Lower lobe of right lung (tissue), 2 donors: Measurements from ENCODE around the gene ASCC3. TPM values are rescaled to one million over a fixed set of nuclear protein-coding genes. Genes with fewer than 3 reads are reported as not detected.

Experiments used
- ATAC-seq, 2 donors: fragments of 200-7000 bp; cut with Tn5 transposase; one replicate each; pipeline ENCODE4 v1.9.1; 2020 to 2022; ENCODE audit warnings: mild to moderate bottlenecking in 2 of 2, moderate library complexity in 2 of 2
- DNase-seq: peaks from one replicate; pipeline ENCODE4 v3.0.0-alpha.2; 2020
- H3K27ac ChIP-seq: fragments of 200-600 bp; one replicate; pipeline ENCODE4 v1.8.0; 2022
- H3K27me3 ChIP-seq: fragments of 200-600 bp; one replicate; pipeline ENCODE4 v1.8.0; 2022; ENCODE audit warnings: low read depth
- H3K36me3 ChIP-seq: fragments of 200-600 bp; one replicate; pipeline ENCODE4 v1.8.0; 2022; ENCODE audit warnings: mild to moderate bottlenecking
- H3K4me1 ChIP-seq: fragments of 200-600 bp; one replicate; pipeline ENCODE4 v1.8.0; 2022
- H3K4me3 ChIP-seq: fragments of 200-600 bp; one replicate; pipeline ENCODE4 v1.8.0; 2022; ENCODE audit warnings: mild to moderate bottlenecking
- H3K9me3 ChIP-seq: fragments of 200-600 bp; one replicate; pipeline ENCODE4 v1.8.0; 2022
- CTCF ChIP-seq: fragments of 200-600 bp; IDR thresholded peaks from one replicate; pipeline ENCODE4 v1.8.0; 2022; ENCODE audit warnings: antibody characterized with exemption, mild to moderate bottlenecking
- intact Hi-C: fragments of 100-400 bp; cut with DNase I; formaldehyde crosslinking; loops from one replicate; pipeline ENCODE4 v1.11.0; 2022
- total RNA-seq: library from RNA; stranded (reverse); fragmentation: NEBNext Ultra II Directional; extraction: Animal tissue kit (Norgen Biotek cat#: 25700); gene quantifications from one replicate; pipeline ENCODE4 v1.2.1, GENCODE V29; 2021
- donor health status: DM: no; HTN: yes; CAD: no; lungs with severe emphysema.

The ASCC3 gene
- total RNA-seq, 1 donor from 2014 or later, result 34.8 TPM

- ATAC-seq, result no peak
- intact Hi-C loops, result no loop called here
- DNase-seq, result no peak
- no peaks in the 10 kb centered on the region for H3K9me3 ChIP-seq
- H3K4me3 ChIP-seq, result no peak overlapping the region
- H3K4me1 ChIP-seq, result peaks cover 9% of the 10 kb centered on the region
- no peak overlapping the region for H3K27ac ChIP-seq
- no peaks in the 10 kb centered on the region for H3K36me3 ChIP-seq
- TF ChIP-seq CTCF, result no peak
- no peaks in the 10 kb centered on the region for H3K27me3 ChIP-seq
Measured at GRCh38 chr6:100724222-100724621, 156.9 kb downstream of the ASCC3 start.

- DNase-seq, result no peak
- Histone ChIP-seq H3K9me3 (no peaks in the 10 kb centered on the region), H3K4me1 (peaks cover 6% of the 10 kb centered on the region), H3K36me3 (no peaks in the 10 kb centered on the region), H3K27ac (no peak overlapping the region), H3K4me3 (no peak overlapping the region), H3K27me3 (no peaks in the 10 kb centered on the region)
- TF ChIP-seq CTCF, result no peak
- intact Hi-C loops, result no loop called here
- ATAC-seq, result no peak
Measured at GRCh38 chr6:100721256-100721655, 159.9 kb downstream of the ASCC3 start.

- Histone ChIP-seq H3K27ac (no peak overlapping the region), H3K36me3 (no peaks in the 10 kb centered on the region), H3K4me1 (peaks cover 6% of the 10 kb centered on the region), H3K4me3 (peak overlapping the region; percentile 20), H3K9me3 (no peaks in the 10 kb centered on the region), H3K27me3 (no peaks in the 10 kb centered on the region)
- DNase-seq (no peak), ATAC-seq (peak in 1 of 2 donors; percentile 39)
- peak; percentile 46 for TF ChIP-seq CTCF
- intact Hi-C loops, result no loop called here
Measured at GRCh38 chr6:100719883-100720682, 161.0 kb downstream of the ASCC3 start.

- TF ChIP-seq CTCF, result no peak
- H3K4me1 ChIP-seq, result no peaks in the 10 kb centered on the region
- no peak overlapping the region for H3K4me3 ChIP-seq
- intact Hi-C loops, result no loop called here
- peaks cover 11% of the 10 kb centered on the region for H3K36me3 ChIP-seq
- no peak for DNase-seq
- no peaks in the 10 kb centered on the region for H3K9me3 ChIP-seq
- no peaks in the 10 kb centered on the region for H3K27me3 ChIP-seq
- H3K27ac ChIP-seq, result no peak overlapping the region
- no peak for ATAC-seq
Measured at GRCh38 chr6:100712997-100713396, 168.1 kb downstream of the ASCC3 start.

- Histone ChIP-seq H3K27ac (no peak overlapping the region), H3K27me3 (no peaks in the 10 kb centered on the region), H3K4me3 (no peak overlapping the region), H3K4me1 (no peaks in the 10 kb centered on the region), H3K9me3 (no peaks in the 10 kb centered on the region), H3K36me3 (no peaks in the 10 kb centered on the region)
- TF ChIP-seq CTCF, result no peak
- intact Hi-C loops, result no loop called here
- ATAC-seq (no peak), DNase-seq (no peak)
Measured at GRCh38 chr6:100706491-100706890, 174.6 kb downstream of the ASCC3 start.
